ENCODE results near the gene TRABD.
"Not testable (repeated sequence)": the region's sequence is repeated elsewhere in the genome, so short reads cannot be mapped to it uniquely, and the experiment has no call there.

Gene TRABD

GRCh38 chr22:50185375-50186087 lies at the start of gene TRABD:
TRABD (plus strand) TSS chr22:50185913; CDS start chr22:50193061, 7,148 bp downstream.
- DNase-seq (ENCODE audit: low read depth): peak; percentile 73

- DNase-seq (ENCODE audit: low read depth): no peak
Measured at GRCh38 chr22:50136581-50137015, 49.1 kb upstream of the TRABD start.

- DNase-seq (ENCODE audit: low read depth): not testable (repeated sequence)
Measured at GRCh38 chr22:50137277-50137676, 48.4 kb upstream of the TRABD start.

GRCh38 chr22:50138041-50138440 lies 47.7 kb upstream of the TRABD start:
- no peak for DNase-seq (ENCODE audit: low read depth)

GRCh38 chr22:50138988-50139387 lies 46.7 kb upstream of the TRABD start:
- no peak for DNase-seq (ENCODE audit: low read depth)

GRCh38 chr22:50139843-50140415 lies 45.8 kb upstream of the TRABD start:
- no peak for DNase-seq (ENCODE audit: low read depth)

- no peak for DNase-seq (ENCODE audit: low read depth)
Measured at GRCh38 chr22:50140615-50141014, 45.1 kb upstream of the TRABD start.

GRCh38 chr22:50141462-50141861 lies 44.3 kb upstream of the TRABD start:
- no peak for DNase-seq (ENCODE audit: low read depth)

- no peak for DNase-seq (ENCODE audit: low read depth)
Measured at GRCh38 chr22:50141891-50142363, 43.8 kb upstream of the TRABD start.

GRCh38 chr22:50143096-50143495 lies 42.6 kb upstream of the TRABD start:
- DNase-seq (ENCODE audit: low read depth): no peak

- DNase-seq (ENCODE audit: low read depth): no peak
Measured at GRCh38 chr22:50144005-50144614, 41.6 kb upstream of the TRABD start.

- DNase-seq (ENCODE audit: low read depth): no peak
Measured at GRCh38 chr22:50145721-50146438, 39.8 kb upstream of the TRABD start.

- DNase-seq (ENCODE audit: low read depth): peak; percentile 28
Measured at GRCh38 chr22:50146439-50147238, 39.1 kb upstream of the TRABD start.

GRCh38 chr22:50147258-50148165 lies 38.2 kb upstream of the TRABD start:
- DNase-seq (ENCODE audit: low read depth): not testable (repeated sequence)

- DNase-seq (ENCODE audit: low read depth): no peak
Measured at GRCh38 chr22:50148166-50148500, 37.6 kb upstream of the TRABD start.

GRCh38 chr22:50148991-50149721 lies 36.6 kb upstream of the TRABD start:
- DNase-seq (ENCODE audit: low read depth): no peak

GRCh38 chr22:50150161-50151129 lies 35.3 kb upstream of the TRABD start:
- DNase-seq (ENCODE audit: low read depth): no peak

- DNase-seq (ENCODE audit: low read depth): no peak
Measured at GRCh38 chr22:50151571-50152537, 33.9 kb upstream of the TRABD start.
